Keratinocyte (primary cell): ENCODE measurements around the gene ZNF605. TPM values are rescaled to one million over a fixed set of nuclear protein-coding genes. Genes with fewer than 3 reads are reported as not detected.

ENCODE experiments used
- DNase-seq: peaks from one replicate; pipeline ENCODE4 v3.0.0-alpha.2; 2011; ENCODE audit warnings: low read depth, missing footprints, low spot score
- FAIRE-seq: peaks from 2 replicates; lab custom pipeline; 2011; peaks lifted over from hg19 to GRCh38; lab: Jason Lieb, UNC
- H2AFZ ChIP-seq: 2 replicates; pipeline ENCODE4 v1.6.0; 2012; ENCODE audit warnings: low read length, control low read depth, inconsistent platforms; ENCODE audit not compliant: control insufficient read depth
- H3K27ac ChIP-seq: 2 replicates; pipeline ENCODE4 v1.5.1; 2011; ENCODE audit warnings: low read length; ENCODE audit not compliant: control insufficient read depth, insufficient read depth
- H3K27me3 ChIP-seq: 3 replicates; pipeline ENCODE4 v1.6.0; 2011; ENCODE audit warnings: low read length; ENCODE audit not compliant: control insufficient read depth, insufficient read depth; ENCODE audit errors: extremely low read depth
- H3K36me3 ChIP-seq, 2 experiments: 2 replicates in 1 of 2; 3 replicates in 1 of 2; pipeline ENCODE4 v1.5.1; 2011; ENCODE audit warnings: low read length in 2 of 2, mild to moderate bottlenecking in 1 of 2; ENCODE audit not compliant: control insufficient read depth in 2 of 2, insufficient read depth in 2 of 2; ENCODE audit errors: extremely low read depth in 1 of 2
- H3K4me1 ChIP-seq: 3 replicates; pipeline ENCODE4 v1.5.1; 2011; ENCODE audit warnings: low read length; ENCODE audit not compliant: control insufficient read depth, insufficient read depth; ENCODE audit errors: extremely low read depth
- H3K4me2 ChIP-seq: 3 replicates; pipeline ENCODE4 v1.6.0; 2011; ENCODE audit warnings: low read depth, low read length; ENCODE audit not compliant: control insufficient read depth, insufficient read depth; ENCODE audit errors: extremely low read depth
- H3K4me3 ChIP-seq, 3 experiments: fragments of 200-600 bp in 1 of 3; sonication (generic) in 1 of 3; 2 replicates in 2 of 3; 3 replicates in 1 of 3; pipeline ENCODE4 v1.5.1; 2011 to 2016; ENCODE audit warnings: low read length in 3 of 3, mild to moderate bottlenecking in 3 of 3, control low read depth in 2 of 3, inconsistent platforms in 1 of 3, low read depth in 1 of 3, mixed read lengths in 1 of 3, mixed run types in 1 of 3, moderate library complexity in 1 of 3; ENCODE audit not compliant: control insufficient read depth in 2 of 3, insufficient read depth in 2 of 3; ENCODE audit errors: extremely low read depth in 1 of 3
- H3K79me2 ChIP-seq: 2 replicates; pipeline ENCODE4 v1.6.0; 2012; ENCODE audit warnings: low read length; ENCODE audit not compliant: control insufficient read depth, insufficient read depth
- H3K9ac ChIP-seq: 3 replicates; pipeline ENCODE4 v1.6.0; 2011; ENCODE audit warnings: low read length; ENCODE audit not compliant: control insufficient read depth, insufficient read depth; ENCODE audit errors: extremely low read depth
- H3K9me1 ChIP-seq: 3 replicates; pipeline ENCODE4 v1.6.0; 2011; ENCODE audit warnings: low read length; ENCODE audit not compliant: control insufficient read depth, insufficient read depth; ENCODE audit errors: extremely low read depth
- H3K9me3 ChIP-seq: 2 replicates; pipeline ENCODE4 v1.5.1; 2012; ENCODE audit warnings: low read depth, low read length; ENCODE audit not compliant: control insufficient read depth
- H4K20me1 ChIP-seq: 3 replicates; pipeline ENCODE4 v1.6.0; 2011; ENCODE audit warnings: low read length; ENCODE audit not compliant: control insufficient read depth, insufficient read depth; ENCODE audit errors: extremely low read depth
- EZH2 ChIP-seq: IDR thresholded peaks from one replicate; pipeline ENCODE4 v1.6.1; 2012; ENCODE audit warnings: inconsistent platforms, mild to moderate bottlenecking, low read length, moderate library complexity
- dilution Hi-C: fragments of 300-500 bp; cut with MboI; formaldehyde crosslinking; loops from one replicate; pipeline ENCODE4 v1.7.0; 2020; ENCODE audit warnings: low sequenced_read_pairs; ENCODE audit not compliant: extremely low pct_ligation_motif_present
- polyA plus RNA-seq, 5 experiments: library from polyadenylated mRNA; depleted of rRNA in 3 of 5; stranded (reverse) in 3 of 5; stranded (forward) in 1 of 5; unstranded in 1 of 5; fragments of >200 nt; gene quantifications; 1 replicate in 1 of 5; 2 replicates in 3 of 5; 3 replicates in 1 of 5; pipeline versions ENCODE4 v1.2.1 to v1.2.3, GENCODE V29; 2011 to 2012; ENCODE audit warnings: missing spikeins in 2 of 5, low read depth in 1 of 5, low replicate concordance in 1 of 5
- TF ChIP-seq, protein P1 (sequence below), 3 experiments: IDR thresholded peaks in 1 of 3; conservative IDR thresholded peaks in 1 of 3; optimal IDR thresholded peaks in 1 of 3; 2 replicates in 2 of 3; 3 replicates in 1 of 3; pipeline versions ENCODE3 to v1.5.1; 2011; ENCODE audit warnings: low read length in 3 of 3, mild to moderate bottlenecking in 3 of 3, moderate library complexity in 2 of 3, control low read depth in 1 of 3, inconsistent platforms in 1 of 3; ENCODE audit not compliant: insufficient read depth in 2 of 3; ENCODE audit errors: extremely low read depth in 1 of 3

Gene ZNF605
- polyA plus RNA-seq, 1 donor (not counting 4 experiments of a cell fraction or from before 2014, with no cell fraction given): 12.5 TPM

DNA sequence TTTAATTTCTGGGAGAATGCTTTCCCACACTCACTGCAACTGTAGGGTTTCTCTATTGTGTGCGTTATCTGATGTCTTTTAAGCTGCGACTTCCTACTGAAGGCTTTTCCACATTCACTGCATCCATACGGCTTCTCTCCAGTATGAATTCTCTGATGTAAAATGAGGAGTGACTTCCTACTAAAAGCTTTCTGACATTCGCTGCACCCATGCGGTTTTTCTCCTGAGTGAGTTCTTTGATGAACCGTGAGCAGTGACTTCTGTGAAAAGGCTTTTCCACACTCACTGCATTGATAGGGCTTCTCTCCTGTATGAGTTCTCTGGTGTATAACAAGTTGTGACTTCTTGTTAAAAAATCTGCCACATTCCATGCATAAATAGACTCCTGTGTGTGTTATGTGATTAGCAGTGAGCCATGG lies 29.7 kb downstream of the ZNF605 start:
- TF ChIP-seq EZH2: no peak
- TF ChIP-seq, protein P1, sequence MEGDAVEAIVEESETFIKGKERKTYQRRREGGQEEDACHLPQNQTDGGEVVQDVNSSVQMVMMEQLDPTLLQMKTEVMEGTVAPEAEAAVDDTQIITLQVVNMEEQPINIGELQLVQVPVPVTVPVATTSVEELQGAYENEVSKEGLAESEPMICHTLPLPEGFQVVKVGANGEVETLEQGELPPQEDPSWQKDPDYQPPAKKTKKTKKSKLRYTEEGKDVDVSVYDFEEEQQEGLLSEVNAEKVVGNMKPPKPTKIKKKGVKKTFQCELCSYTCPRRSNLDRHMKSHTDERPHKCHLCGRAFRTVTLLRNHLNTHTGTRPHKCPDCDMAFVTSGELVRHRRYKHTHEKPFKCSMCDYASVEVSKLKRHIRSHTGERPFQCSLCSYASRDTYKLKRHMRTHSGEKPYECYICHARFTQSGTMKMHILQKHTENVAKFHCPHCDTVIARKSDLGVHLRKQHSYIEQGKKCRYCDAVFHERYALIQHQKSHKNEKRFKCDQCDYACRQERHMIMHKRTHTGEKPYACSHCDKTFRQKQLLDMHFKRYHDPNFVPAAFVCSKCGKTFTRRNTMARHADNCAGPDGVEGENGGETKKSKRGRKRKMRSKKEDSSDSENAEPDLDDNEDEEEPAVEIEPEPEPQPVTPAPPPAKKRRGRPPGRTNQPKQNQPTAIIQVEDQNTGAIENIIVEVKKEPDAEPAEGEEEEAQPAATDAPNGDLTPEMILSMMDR (optimal IDR thresholded peaks at IDR 0.05 in 1 of 3, IDR thresholded peaks at IDR 0.05 in 1 of 3, conservative IDR thresholded peaks at IDR 0.05 in 1 of 3; ENCODE audit: extremely low read depth in 1 of 3, insufficient read depth in 2 of 3, low read length in 3 of 3): no peak
- no peaks in the 10 kb centered on the region for H3K9me1 ChIP-seq
- H2AFZ ChIP-seq: no peak overlapping the region
- H3K36me3 ChIP-seq: peaks cover 0 to 2% of the 10 kb centered on the region in 2 experiments
- FAIRE-seq: no peak
- dilution Hi-C loops: no loop called here
- no peaks in the 10 kb centered on the region for H3K4me1 ChIP-seq
- no peak overlapping the region for H3K27ac ChIP-seq
- H3K27me3 ChIP-seq: no peaks in the 10 kb centered on the region
- no peaks in the 10 kb centered on the region for H3K79me2 ChIP-seq
- H4K20me1 ChIP-seq: no peaks in the 10 kb centered on the region
- no peak overlapping the region for H3K4me3 ChIP-seq
- no peak overlapping the region for H3K9ac ChIP-seq
- no peak for DNase-seq
- H3K4me2 ChIP-seq: no peak overlapping the region
- H3K9me3 ChIP-seq: peaks cover 58% of the 10 kb centered on the region

DNA sequence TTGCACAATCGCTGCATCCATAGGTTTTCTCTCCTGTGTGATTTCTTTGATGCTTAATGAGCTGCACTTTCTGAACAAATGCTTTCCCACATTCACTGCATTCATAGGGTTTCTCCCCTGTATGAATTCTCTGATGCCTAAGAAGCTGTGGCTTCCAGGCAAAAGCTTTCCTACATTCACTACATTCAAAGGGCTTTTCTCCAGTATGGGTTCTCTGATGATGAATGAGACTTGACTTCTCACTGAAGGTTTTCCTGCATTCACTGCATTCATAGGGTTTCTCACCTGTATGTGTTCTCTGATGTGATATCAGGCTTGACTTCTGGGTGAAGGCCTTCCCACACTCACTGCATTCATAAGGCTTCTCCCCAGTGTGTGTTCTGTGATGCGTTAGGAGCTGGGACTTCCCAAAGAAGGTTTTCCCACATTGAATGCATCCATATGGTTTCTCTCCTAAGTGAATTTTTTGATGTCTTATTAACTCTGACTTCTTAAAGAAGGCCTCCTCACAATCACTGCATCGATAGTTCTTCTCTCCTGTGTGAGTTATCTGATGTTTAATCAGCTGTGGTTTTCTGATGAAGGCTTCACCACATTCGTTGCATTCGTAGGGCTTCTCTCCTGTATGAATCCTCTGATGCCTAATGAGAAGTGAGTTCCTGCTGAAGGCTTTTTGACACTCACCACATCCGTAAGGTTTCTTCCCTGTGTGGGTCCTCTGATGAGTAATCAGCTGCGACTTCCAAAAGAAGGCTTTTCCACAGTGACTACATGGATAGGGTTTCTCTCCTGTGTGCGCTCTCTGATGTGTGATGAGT lies 30.3 kb downstream of the ZNF605 start:
- peaks cover 61% of the 10 kb centered on the region for H3K9me3 ChIP-seq
- FAIRE-seq (no peak), DNase-seq (no peak)
- H3K4me1 ChIP-seq: no peaks in the 10 kb centered on the region
- H3K9me1 ChIP-seq: no peaks in the 10 kb centered on the region
- no peak overlapping the region for H3K4me2 ChIP-seq
- no peaks in the 10 kb centered on the region for H3K27me3 ChIP-seq
- H3K27ac ChIP-seq: no peak overlapping the region
- H3K4me3 ChIP-seq: no peak overlapping the region
- TF ChIP-seq, protein P1 (optimal IDR thresholded peaks at IDR 0.05 in 1 of 3, IDR thresholded peaks at IDR 0.05 in 1 of 3, conservative IDR thresholded peaks at IDR 0.05 in 1 of 3; ENCODE audit: extremely low read depth in 1 of 3, insufficient read depth in 2 of 3, low read length in 3 of 3): no peak
- TF ChIP-seq EZH2: no peak
- no peak overlapping the region for H3K9ac ChIP-seq
- no peak overlapping the region for H2AFZ ChIP-seq
- H4K20me1 ChIP-seq: no peaks in the 10 kb centered on the region
- H3K36me3 ChIP-seq: peaks cover 0 to 2% of the 10 kb centered on the region in 2 experiments
- no peaks in the 10 kb centered on the region for H3K79me2 ChIP-seq
- dilution Hi-C loops: no loop called here
